PC-3 (cell line): Measurements from ENCODE around the gene TTC6. TPM values are rescaled to one million over a fixed set of nuclear protein-coding genes. Genes with fewer than 3 reads are reported as not detected.

Experiments
- ATAC-seq: fragments of 200-7000 bp; cut with Tn5 transposase; 2 replicates; pipeline ENCODE4 v1.9.1; 2020; ENCODE audit warnings: mild to moderate bottlenecking, moderate library complexity
- BruUV-seq: library from RNA; stranded (reverse); fragments of 400-500 nt; replicated peaks from 2 replicates; lab custom pipeline; 2021; lab: Mats Ljungman, UMichigan
- CTCF ChIA-PET: fragments of 300-600 bp; sonication (Branson Sonifier 250); formaldehyde crosslinking; loops from one replicate; lab custom pipeline; 2022; ENCODE audit warnings: antibody characterized with exemption; lab: Charles Lee
- POLR2A ChIA-PET: fragments of 300-600 bp; sonication (Branson Sonifier 250); formaldehyde crosslinking; loops from one replicate; lab custom pipeline; 2022; ENCODE audit warnings: antibody characterized with exemption; ENCODE audit not compliant: unreplicated experiment; lab: Charles Lee
- DNase-seq: peaks from one replicate; pipeline ENCODE4 v3.0.0-alpha.2; 2015
- H2AFZ ChIP-seq: fragments of 300-600 bp; sonication (generic); 2 replicates; pipeline ENCODE4 v1.6.0; 2016; ENCODE audit warnings: antibody characterized with exemption, low read length
- H3F3A ChIP-seq: fragments of 300-600 bp; sonication (generic); one replicate; pipeline ENCODE4 v1.6.0; 2017; ENCODE audit warnings: antibody characterized with exemption, low read length, control low read depth, mild to moderate bottlenecking; ENCODE audit not compliant: unreplicated experiment
- H3K27ac ChIP-seq: fragments of 300-600 bp; sonication (generic); 2 replicates; pipeline ENCODE4 v1.5.1; 2016; ENCODE audit warnings: mild to moderate bottlenecking, low read length
- H3K27me3 ChIP-seq: fragments of 300-600 bp; sonication (generic); 2 replicates; pipeline ENCODE4 v1.6.1; 2016; ENCODE audit warnings: low read length, mixed read lengths
- H3K36me3 ChIP-seq: fragments of 300-600 bp; sonication (generic); 2 replicates; pipeline ENCODE4 v1.6.1; 2016; ENCODE audit warnings: low read depth, mixed run types, low read length, mixed read lengths
- H3K4me1 ChIP-seq: fragments of 300-600 bp; sonication (generic); 2 replicates; pipeline ENCODE4 v1.5.1; 2016; ENCODE audit warnings: low read length; ENCODE audit not compliant: insufficient read depth
- H3K4me2 ChIP-seq: fragments of 300-600 bp; sonication (generic); 2 replicates; pipeline ENCODE4 v1.6.0; 2016; ENCODE audit warnings: low read length
- H3K4me3 ChIP-seq: fragments of 300-600 bp; sonication (generic); 2 replicates; pipeline ENCODE4 v1.5.1; 2016; ENCODE audit warnings: mild to moderate bottlenecking, low read length, mixed read lengths
- H3K79me2 ChIP-seq: fragments of 300-600 bp; sonication (generic); 2 replicates; pipeline ENCODE4 v1.6.1; 2017; ENCODE audit warnings: low read length, mixed read lengths
- H3K9ac ChIP-seq: fragments of 300-600 bp; sonication (generic); 2 replicates; pipeline ENCODE4 v1.6.0; 2016; ENCODE audit warnings: mild to moderate bottlenecking, low read length
- H3K9me2 ChIP-seq: fragments of 300-600 bp; sonication (generic); replicated peaks from 2 replicates; pipeline ENCODE4 v1.6.1; 2016; ENCODE audit warnings: mixed run types, low read length, mixed read lengths
- H3K9me3 ChIP-seq: fragments of 300-600 bp; sonication (generic); 2 replicates; pipeline ENCODE4 v1.6.1; 2016; ENCODE audit warnings: low read length, mixed read lengths
- H4K20me1 ChIP-seq: fragments of 300-600 bp; sonication (generic); 2 replicates; pipeline ENCODE4 v1.6.1; 2016; ENCODE audit warnings: low read length, mixed read lengths
- CTCF ChIP-seq: fragments of 300-600 bp; sonication (generic); conservative IDR thresholded peaks from 2 replicates; pipeline ENCODE4 v1.5.1; 2017; ENCODE audit warnings: antibody characterized with exemption, low read depth, mild to moderate bottlenecking, low read length
- EZH2 ChIP-seq: fragments of 300-600 bp; sonication (generic); IDR thresholded peaks from one replicate; pipeline ENCODE4 v1.6.1; 2017; ENCODE audit warnings: antibody characterized with exemption, mild to moderate bottlenecking, low read length; ENCODE audit not compliant: unreplicated experiment
- EZH2phosphoT487 ChIP-seq: fragments of 300-600 bp; sonication (generic); IDR thresholded peaks from 2 replicates; pipeline ENCODE4 v1.6.1; 2018; ENCODE audit warnings: mild to moderate bottlenecking, antibody characterized with exemption, low read length, borderline replicate concordance
- intact Hi-C: fragments of 100-400 bp; cut with micrococcal nuclease; formaldehyde crosslinking; loops from 2 replicates; pipeline ENCODE4 v1.9.0; 2023
- total RNA-seq: library from RNA; depleted of rRNA; stranded (reverse); fragments of >200 nt; gene quantifications from 2 replicates; pipeline ENCODE4 v1.2.3, GENCODE V29; 2014

TTC6 gene
- total RNA-seq, 1 experiment from 2014 or later: 13.4 TPM

GRCh38 chr14:37588956-37589714 is 6.3 kb upstream of the TTC6 start:
- Histone ChIP-seq H2AFZ (no peak overlapping the region), H3K4me1 (peaks cover 38% of the 10 kb centered on the region), H3K9ac (peak overlapping the region; percentile 99), H3F3A (no peaks in the 10 kb centered on the region), H3K9me3 (no peaks in the 10 kb centered on the region), H4K20me1 (peaks cover 27% of the 10 kb centered on the region), H3K27me3 (no peaks in the 10 kb centered on the region), H3K9me2 (no peaks in the 10 kb centered on the region), H3K36me3 (peaks cover 53% of the 10 kb centered on the region), H3K27ac (peak overlapping the region; percentile 99), H3K4me2 (peak overlapping the region; percentile 89), H3K4me3 (peak overlapping the region; percentile 96), H3K79me2 (peaks cover 95% of the 10 kb centered on the region)
- ChIA-PET CTCF (interaction anchor here (0.6 to 0.7 kb wide), 3 partner anchors 16 to 250 kb away, joined by 3 to 4 read pairs (median 4); no protein-coding TSS in a partner anchor), POLR2A (interaction anchor here (0.6 to 1.7 kb wide), 7 partner anchors 39 to 387 kb away, joined by 3 to 15 read pairs (median 3); no protein-coding TSS in a partner anchor)
- DNase-seq: peak; percentile 54
- TF ChIP-seq EZH2phosphoT487 (no peak), CTCF (no peak)
- no peak for ATAC-seq
- TSS peak; percentile 9 for BruUV-seq
- intact Hi-C loops: loop anchor here (10.0 kb wide), 1 partner anchor 414 kb away; the partner anchor contains the start of gene SLC25A21

GRCh38 chr14:37589715-37590427 is 5.6 kb upstream of the TTC6 start:
- intact Hi-C loops: loop anchor here (1.0 to 10.0 kb wide), 2 partner anchors 338 to 415 kb away; partner anchors contain the start of gene SLC25A21
- Histone ChIP-seq H3K27me3 (no peaks in the 10 kb centered on the region), H3K27ac (peak overlapping the region; percentile 99)

More at GRCh38 chr14:37589715-37590427, 5.6 kb upstream of the TTC6 start:
- Histone ChIP-seq H2AFZ (no peak overlapping the region), H4K20me1 (peaks cover 27% of the 10 kb centered on the region), H3K79me2 (peaks cover 97% of the 10 kb centered on the region), H3F3A (no peaks in the 10 kb centered on the region), H3K9me3 (no peaks in the 10 kb centered on the region), H3K36me3 (peaks cover 53% of the 10 kb centered on the region), H3K9ac (peak overlapping the region; percentile 99), H3K4me1 (peaks cover 30% of the 10 kb centered on the region), H3K4me3 (peak overlapping the region; percentile 96), H3K9me2 (no peaks in the 10 kb centered on the region), H3K4me2 (peak overlapping the region; percentile 89)
- BruUV-seq: no TSS peak
- no peak for ATAC-seq
- ChIA-PET POLR2A (interaction anchor here (0.5 to 0.8 kb wide), 4 partner anchors 42 to 388 kb away, joined by 3 to 15 read pairs (median 4); no protein-coding TSS in a partner anchor), CTCF (no interaction called here)
- peak; percentile 55 for DNase-seq
- no peak for TF ChIP-seq EZH2phosphoT487
- TF ChIP-seq EZH2: no peak
- TF ChIP-seq CTCF: no peak
